GM18519 (cell line): ENCODE data around the gene ZNF425.
"Not testable (repeated sequence)": the region's sequence is repeated elsewhere in the genome, so short reads cannot be mapped to it uniquely, and the experiment has no call there.

Source experiments
- ATAC-seq: cut with Tn5 transposase; IDR thresholded peaks from one replicate; pipeline ENCODE4 v1.9.1; 2021; ENCODE audit warnings: mild to moderate bottlenecking, moderate library complexity; ENCODE audit not compliant: unreplicated experiment, low FRiP score

The ZNF425 gene

GRCh38 chr7:149125863-149126661, at the start of gene ZNF425:
Gene ZNF425, minus strand, starts transcription at chr7:149126324. Its CDS starts 111 bp downstream, at chr7:149126213.
- peak; percentile 79 for ATAC-seq

DNA sequence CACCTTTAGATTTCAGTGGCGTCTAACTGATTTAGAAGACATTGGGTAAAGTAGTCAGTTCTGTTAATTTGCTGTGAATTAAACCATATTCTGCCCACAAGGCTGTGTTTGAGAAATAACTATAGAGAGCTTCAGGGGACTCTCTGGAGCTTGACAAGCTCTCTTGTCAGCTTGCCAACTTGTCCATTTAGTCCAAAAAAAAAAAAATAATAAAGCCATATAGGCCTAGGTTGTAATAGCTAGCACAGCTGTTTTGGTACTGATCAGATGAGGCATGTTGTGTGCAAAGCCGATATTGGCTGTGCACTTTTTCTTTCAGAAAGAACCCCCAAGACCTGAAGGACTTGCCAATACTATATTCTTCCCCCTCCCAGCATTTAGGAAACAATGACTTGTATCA, 49.0 kb upstream of the ZNF425 start:
- ATAC-seq = no peak

GRCh38 chr7:149172534-149172920, 46.4 kb upstream of the ZNF425 start:
- ATAC-seq = no peak

- ATAC-seq = no peak
These were observed 45.9 kb upstream of the ZNF425 start for GRCh38 chr7:149171892-149172533.

GRCh38 chr7:149166630-149167352, 40.7 kb upstream of the ZNF425 start:
- no peak for ATAC-seq

DNA sequence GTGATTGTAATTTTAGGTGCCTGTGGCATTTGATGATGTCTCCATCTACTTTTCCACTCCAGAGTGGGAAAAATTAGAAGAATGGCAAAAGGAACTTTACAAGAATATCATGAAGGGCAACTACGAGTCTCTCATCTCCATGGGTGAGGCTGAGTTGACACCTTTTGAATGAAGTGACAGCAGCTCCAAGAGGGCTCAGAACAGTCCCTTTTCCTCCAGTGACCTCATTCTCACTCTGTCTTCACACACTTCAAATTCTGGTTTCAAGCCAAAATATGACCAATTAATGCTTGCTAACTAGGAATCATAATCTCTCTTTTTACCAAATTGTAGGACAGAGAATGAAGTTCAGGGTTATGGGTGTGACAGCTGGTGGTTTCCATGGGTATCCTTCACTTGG, 40.0 kb upstream of the ZNF425 start:
- ATAC-seq = no peak

DNA sequence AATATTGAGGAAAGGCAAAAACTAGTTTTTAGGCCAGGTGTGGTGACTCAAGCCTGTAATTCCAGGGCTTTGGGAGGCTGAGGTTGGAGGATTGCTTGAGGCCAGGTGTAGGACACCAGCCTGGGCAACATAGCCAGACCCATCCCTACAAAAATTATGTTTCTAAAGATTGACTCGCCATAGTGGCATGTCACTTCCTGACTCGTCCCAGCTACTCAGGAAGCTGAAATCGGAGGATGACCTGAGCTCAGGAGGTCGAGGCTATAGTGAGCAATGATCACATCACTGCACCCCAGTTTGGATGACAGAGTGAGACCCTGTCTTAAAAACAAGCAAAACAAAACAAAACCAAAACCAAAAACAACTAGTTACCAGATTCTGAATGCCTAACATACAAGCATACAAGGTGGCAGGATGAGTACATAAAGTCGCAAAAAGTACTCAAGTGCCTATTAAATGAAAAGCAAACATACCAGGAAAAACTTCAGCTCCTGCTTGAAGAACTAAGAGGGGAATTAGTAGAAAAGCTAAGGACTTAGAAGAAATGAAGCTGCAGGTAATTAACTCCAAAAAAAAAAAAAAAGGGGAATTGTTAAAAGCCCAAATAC, 35.2 kb upstream of the ZNF425 start:
- ATAC-seq = no peak

- ATAC-seq = no peak
These were observed 30.8 kb upstream of the ZNF425 start for GRCh38 chr7:149156898-149157297.

DNA sequence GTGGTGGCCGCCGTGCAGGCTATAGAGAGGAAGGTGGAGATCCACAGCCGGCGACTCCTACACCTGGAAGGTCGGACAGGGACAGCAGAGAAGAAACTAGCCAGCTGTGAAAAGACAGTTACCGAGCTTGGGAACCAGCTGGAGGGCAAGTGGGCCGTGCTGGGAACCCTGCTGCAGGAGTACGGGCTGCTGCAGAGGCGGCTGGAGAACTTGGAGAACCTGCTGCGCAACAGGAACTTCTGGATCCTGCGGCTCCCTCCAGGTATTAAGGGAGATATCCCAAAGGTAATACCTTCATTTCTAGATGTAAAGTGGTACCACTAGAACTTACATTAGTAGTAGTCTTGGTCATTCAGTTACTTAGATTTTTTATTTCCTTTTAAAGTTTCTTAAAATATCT, 27.9 kb upstream of the ZNF425 start:
- no peak for ATAC-seq

DNA sequence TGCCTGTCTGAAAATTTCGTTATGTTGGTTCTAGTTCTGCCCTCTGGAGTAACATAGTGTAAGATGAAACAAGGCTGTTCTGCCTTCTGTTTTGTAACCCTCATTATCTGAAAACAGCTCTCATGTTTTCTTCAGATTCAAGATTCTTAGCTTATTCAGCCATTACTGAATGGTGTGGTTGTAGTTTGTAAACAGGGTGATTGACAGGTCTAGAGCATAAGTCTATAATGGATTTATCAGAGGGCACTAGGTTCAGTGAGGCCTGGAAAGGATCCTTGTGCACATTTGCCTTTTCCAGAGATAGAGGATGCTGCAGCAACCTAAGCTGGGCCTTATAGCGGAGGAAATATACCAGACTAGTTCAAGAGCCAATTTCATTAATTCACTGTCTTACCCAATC, 27.2 kb upstream of the ZNF425 start:
- ATAC-seq = no peak

DNA sequence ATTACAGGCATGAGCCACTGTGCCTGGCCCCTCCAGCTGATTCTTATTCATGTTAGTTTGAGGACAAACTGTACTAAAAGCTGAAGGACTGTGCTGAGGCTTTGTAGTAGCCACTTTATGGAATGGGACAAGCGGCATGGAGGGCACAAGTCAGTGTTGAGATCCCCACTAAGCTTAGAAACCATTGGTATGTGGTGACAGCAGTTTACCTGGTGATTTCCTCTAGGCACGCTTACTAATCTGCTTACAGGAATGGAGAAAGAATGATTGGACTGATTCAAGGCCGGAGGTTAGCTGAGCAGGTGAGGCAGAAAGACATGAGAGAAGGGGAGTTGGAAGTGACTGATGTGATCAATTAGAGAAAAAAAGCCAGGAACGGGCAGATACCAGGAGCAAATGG, 24.9 kb upstream of the ZNF425 start:
- ATAC-seq = no peak

DNA sequence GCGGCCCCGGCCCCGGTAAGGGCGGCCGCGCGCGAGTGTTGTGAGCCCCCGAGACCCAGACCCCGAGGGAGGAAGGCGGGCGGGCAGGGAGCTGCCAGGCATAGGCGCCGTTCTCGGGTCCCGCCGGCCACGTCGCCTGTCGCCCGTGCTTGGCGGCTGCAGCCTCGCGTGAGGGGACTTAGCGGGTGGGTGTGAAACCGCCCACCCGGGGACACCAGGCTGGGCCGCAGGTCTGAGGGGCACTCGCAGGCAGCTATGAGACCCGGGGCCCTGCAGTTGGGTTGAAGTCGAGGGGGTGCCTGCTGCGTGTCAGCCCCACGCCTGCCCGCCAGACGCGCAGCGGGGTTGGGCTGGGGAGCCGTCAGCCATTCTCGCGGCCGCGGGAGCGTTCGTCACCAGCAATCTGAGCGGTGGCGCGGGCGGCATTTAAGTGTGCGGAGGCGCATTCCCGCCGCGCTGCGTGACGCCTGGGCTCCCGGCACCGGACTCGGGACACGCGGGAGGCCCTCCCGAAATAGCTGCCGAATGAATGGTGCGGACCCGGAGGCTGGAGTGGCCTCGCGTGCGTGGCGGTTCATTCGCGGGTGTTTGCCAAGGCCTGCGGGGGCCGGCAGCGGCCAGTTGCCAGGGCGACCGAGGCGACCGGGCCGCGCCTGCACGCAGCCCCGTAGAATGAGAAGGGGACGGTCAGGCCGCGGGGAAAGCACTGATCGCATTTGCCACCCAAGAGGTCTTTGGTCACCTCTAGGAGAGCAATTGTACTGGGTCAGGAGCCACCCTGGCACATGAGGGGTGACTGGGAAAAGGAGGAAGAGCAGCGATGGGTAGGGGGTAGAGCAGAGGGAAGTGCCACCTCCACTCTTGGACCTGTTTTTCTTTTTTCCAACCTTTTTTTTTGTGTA, 21.9 kb upstream of the ZNF425 start:
- ATAC-seq = peak; percentile 27

DNA sequence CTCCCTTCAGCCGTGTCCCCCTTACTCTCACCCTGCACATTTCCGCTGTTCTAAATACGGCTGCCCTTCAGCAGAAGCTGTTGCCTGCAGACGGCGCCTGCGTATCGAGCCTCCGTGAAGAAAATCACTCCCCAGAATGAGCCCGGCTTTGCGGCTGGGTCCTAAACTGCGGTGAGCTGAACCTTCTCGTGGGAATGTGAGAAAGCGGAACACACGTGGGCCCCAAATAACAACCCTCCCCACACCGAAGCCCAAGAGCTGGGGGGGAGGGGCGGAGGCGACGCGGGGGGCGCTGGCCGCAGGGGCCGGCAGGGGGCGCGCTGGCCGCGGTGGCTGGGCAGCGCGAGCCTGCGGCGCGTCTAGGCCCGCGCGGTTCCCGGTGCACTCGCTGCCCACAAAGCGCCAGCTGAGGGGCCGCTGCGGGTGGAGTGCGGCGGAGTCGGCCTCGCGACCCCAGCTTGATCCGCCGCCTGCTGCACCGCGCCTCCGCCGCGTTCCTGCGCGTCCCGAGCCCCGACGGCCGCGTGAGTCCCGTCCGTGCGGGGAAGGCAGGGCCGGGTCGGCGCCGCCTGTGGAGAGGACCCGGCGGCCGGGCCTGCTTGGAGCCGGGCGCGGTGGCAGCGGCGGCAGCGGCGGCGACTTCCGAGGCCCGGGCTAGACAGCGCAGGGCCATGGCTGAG, 21.1 kb upstream of the ZNF425 start, which contains the start of gene ZNF398:
Gene ZNF398, plus strand, starts transcription at position 382 of the 680 bp plus-strand sequence. Its CDS starts 290 bp downstream, at position 672.
- ATAC-seq = peak; percentile 62

DNA sequence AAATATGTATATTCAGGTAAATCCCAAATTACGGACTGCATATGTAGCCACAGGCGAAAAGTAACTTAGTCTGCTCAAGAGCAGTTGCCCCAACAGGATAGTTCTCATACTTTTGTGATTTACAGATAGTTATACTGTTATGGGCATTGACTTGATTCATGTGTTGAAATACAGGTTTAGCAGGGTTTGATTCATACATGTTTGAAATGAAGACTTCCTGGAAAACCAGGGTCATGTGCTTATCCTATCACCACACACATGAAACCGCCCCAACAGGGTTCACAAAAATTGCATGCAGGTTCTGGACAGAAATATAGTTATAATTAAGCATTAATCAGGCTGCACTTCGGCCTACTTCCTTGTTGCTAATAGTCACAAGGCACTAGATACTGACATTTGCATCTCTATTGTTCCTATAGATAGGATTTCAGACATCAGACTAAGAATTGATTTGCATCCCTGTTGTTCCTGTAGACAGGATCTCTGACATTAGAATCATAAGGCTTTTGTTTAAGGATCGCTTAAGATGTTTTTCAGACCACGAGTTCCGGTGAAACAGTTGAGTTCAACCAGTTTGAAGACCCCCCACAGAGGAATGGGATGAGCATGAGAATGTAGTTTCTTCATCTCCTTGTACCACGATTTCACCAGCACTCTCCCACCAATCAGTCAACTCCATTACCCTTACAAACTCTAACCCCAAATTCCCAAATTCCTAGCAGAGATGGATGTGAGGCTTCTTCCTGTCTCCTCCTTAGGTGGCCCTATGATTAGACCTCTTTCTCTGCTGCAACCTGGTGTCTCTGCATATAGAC, 19.1 kb upstream of the ZNF425 start:
- ATAC-seq = no peak

DNA sequence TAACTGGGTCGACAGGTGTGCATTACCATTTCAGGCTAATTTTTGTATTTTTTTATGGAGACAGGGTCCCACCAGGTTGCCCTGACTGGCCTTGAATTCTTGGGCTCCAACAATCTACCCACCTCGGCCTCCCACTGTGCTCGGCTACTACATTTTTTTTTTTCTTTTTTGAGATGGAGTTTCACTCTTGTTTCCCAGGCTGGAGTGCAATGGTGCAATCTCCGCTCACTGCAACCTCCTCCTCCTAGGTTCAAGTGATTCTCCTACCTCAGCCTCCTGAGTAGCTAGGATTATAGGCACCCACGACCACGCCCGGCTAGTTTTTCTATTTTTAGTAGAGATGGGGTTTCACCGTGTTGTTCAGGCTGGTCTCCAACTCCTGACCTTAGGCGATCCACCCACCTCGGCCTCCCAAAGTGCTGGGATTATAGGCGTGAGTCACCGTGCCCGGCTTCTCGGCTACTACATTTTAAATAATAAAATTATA, 18.4 kb upstream of the ZNF425 start:
- ATAC-seq = not testable (repeated sequence)

DNA sequence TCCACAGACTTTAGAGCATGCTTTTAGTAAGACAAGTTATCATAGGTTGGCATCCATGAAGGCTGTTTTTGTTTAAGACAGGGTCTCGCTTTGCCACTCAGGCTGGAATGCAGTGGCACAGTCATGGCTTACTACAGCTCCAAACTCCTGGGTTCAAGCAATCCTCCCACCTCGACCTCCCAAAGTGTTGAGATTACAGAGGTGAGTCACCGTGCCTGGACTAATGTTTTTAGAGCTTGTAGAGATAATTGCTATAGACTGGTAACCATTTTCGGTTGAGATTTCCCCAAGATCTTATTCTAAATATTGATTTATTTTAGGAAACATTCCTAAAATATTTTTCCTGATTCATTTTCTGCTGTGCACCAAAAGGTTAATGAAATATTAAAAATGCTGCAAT, 15.8 kb upstream of the ZNF425 start:
- ATAC-seq = no peak

DNA sequence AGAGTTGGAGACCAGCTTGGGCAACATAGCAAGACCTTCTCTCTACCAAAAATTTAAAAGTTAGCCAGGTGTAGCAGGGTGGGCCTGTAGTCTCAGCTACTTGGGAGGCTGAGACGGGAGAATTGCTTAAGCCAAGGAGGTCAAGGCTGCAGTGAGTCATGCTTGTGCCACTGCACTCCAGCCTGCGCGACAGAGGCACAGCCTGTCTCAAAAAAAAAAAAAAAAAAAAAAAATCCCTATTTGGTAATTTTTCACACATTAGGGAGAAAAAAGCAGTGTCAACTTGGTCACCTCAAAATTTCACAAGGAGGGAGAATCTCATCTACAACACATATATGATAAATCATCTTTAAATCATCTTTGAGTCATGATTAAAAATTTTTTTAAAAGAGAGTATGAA, 14.7 kb upstream of the ZNF425 start:
- no peak for ATAC-seq

GRCh38 chr7:149136118-149136517, 10.0 kb upstream of the ZNF425 start:
- ATAC-seq = no peak
